ENCODE measurements around the gene ELMO1. TPM values are rescaled to one million over a fixed set of nuclear protein-coding genes. Genes with fewer than 3 reads are reported as not detected.
A peak's percentile ranks its signal among the peaks of the same experiment; 100 is the strongest.

The ELMO1 gene
- total RNA-seq, 1 donor from 2014 or later: 43.4 TPM

GRCh38 chr7:37408291-37409228 is 40.1 kb downstream of the ELMO1 start:
- DNase-seq (ENCODE audit: low spot score): no peak

- peak; percentile 26 for DNase-seq (ENCODE audit: low spot score)
Measured at GRCh38 chr7:37405603-37406122, 43.0 kb downstream of the ELMO1 start.

GRCh38 chr7:37405128-37405527 is 43.5 kb downstream of the ELMO1 start:
- no peak for DNase-seq (ENCODE audit: low spot score)

- no peak for DNase-seq (ENCODE audit: low spot score)
Measured at GRCh38 chr7:37399876-37400421, 48.7 kb downstream of the ELMO1 start.

GRCh38 chr7:37398403-37398802 is 50.3 kb downstream of the ELMO1 start:
- DNase-seq (ENCODE audit: low spot score): no peak

- DNase-seq (ENCODE audit: low spot score): no peak
Measured at GRCh38 chr7:37395618-37396259, 52.9 kb downstream of the ELMO1 start.

DNA sequence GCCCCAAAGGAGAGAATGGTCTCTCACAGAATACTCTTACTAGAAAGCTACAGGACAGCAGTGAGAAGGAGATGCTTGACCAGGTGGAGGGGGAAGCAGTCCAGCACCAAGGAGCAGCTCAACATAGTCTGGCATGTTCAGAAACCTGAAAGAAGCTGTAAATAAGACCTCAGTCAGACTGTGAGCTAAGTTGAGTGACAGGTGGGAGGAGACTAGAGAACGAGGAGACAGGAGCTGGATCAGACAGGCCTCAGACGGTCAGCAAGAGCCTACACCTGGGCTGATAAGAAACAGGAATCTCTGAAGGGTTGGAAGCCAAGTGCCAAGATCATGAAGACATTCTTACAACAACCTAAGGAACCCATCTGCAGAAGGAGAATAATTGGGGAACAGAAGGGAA is 54.5 kb downstream of the ELMO1 start:
- DNase-seq (ENCODE audit: low spot score): no peak

DNA sequence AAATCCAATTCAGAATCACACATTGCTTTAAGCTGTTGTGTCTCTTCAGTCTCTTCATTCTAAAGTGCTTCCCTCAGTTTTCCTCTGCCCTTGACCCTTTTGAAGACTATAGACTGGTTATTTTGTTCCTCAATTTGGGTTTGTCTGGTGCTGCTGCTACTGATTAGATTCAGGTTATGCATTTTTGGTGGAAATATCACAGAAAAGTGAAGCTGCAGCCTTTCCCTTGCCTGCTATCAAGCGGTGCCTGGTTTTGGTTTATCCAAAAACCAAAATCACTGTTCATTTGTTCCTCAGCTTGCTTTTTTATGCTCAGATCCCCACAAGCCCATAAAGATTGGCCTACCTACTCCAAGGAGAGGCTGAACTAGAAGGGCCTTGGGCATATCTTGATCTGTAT is 55.2 kb downstream of the ELMO1 start:
- no peak for DNase-seq (ENCODE audit: low spot score)

- DNase-seq (ENCODE audit: low spot score): no peak
Measured at GRCh38 chr7:37392673-37393017, 56.0 kb downstream of the ELMO1 start.

DNA sequence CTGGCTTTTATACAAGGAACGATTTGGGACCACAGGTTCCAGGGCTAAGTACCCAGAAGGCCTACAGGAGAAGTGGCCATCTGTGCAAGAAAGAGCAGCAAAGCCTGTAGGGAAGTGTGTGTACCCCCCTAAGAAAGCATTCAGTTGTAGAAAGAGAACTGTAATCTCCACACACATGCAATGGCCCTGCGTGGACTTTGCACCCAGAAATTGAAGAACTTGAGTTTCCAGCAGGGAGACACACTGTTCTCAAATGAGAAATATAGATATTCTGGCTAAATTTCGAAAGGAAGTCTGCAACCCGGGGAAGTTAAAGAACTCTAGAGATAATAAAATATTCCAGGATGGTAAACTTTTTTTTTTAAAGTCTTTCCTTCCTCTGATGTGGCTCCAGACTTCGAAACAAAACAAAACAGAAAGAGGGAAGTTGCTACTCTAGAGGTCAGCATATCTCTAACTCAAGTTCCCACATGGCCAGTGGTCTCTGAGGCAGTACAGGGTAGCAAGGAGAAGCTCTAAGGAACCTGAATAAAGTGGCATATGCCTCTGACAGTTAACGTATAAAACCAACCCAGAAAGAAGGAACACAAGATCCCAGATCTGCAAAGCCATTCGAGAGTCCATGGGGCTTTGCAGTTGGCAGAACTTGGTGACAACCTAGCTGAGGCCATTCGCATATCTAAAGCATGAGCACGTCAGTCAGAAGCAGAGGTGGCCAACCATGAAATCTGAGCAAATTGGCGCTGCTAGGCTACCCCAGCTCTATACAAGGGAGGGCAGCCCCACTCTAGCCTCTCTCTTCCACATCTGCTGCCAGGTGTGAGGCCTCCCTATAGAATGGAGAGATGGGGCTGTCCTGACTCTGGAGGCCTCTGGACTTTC is 56.6 kb downstream of the ELMO1 start:
- DNase-seq (ENCODE audit: low spot score): no peak

DNA sequence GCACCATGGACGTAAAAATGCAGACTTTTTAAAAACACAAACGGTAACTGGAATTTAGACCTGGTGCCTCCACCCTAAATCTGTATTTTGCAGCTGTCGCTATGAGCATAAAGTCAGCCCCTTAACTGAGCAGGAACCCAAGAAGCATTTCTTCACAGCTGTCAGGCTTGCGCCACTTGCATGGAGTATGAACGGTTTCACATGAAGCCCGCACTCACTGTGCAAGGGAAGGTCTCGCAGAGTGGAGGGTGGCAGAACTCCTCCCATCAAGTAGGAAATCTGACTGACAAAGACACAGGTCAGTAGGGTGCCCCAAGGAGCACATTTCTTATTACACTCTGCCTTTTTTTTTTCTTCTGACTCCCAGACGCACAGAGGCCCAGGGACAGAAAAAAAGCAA is 58.5 kb downstream of the ELMO1 start:
- no peak for DNase-seq (ENCODE audit: low spot score)

- DNase-seq (ENCODE audit: low spot score): no peak
Measured at GRCh38 chr7:37388811-37389210, 59.9 kb downstream of the ELMO1 start.

- no peak for DNase-seq (ENCODE audit: low spot score)
Measured at GRCh38 chr7:37385787-37386186, 62.9 kb downstream of the ELMO1 start.

DNA sequence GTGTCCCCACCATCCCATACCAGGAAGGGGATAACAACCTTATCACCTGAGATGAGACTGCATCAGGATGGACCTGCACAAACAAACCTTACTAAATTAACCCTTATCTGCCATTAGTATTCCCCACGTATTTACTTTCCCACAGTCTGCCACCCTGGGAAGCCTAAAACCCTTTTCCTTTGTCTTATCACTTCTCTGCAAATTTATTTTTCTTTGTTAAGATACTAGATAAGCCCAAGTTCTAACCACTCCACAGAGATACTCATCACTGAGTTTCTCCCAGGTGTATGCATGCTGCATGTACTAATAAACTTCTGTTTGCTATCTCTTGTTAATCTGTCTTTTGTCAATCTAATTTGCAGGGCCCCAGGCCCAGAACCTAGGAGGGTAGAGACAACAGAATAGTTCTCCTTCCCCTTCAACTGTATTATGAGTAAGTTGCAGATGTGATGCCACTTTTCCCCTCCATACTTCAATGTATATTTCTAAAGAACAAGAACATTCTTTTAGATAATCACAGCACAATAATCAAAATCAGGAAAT is 66.0 kb downstream of the ELMO1 start:
- DNase-seq (ENCODE audit: low spot score): no peak

DNA sequence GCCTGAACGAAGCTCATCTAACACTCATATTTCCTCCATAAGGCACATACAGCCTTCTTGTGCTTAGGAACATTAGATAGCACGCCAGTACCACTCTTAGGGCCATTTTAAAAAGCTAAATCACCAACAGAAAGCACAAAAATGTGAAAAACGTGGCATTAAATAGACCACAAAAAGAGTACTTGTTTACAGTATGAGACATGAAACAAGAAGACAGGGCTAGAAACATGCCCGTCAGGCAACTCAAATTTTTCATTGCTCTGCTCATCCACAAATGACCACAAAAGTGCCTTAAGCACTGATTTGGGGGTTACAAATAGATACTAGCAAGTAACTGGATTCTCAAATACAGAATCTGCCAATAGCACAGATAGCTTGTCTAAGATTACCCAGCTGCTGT is 67.8 kb downstream of the ELMO1 start:
- no peak for DNase-seq (ENCODE audit: low spot score)

- DNase-seq (ENCODE audit: low spot score): no peak
Measured at GRCh38 chr7:37379546-37380277, 69.0 kb downstream of the ELMO1 start.

- DNase-seq (ENCODE audit: low spot score): no peak
Measured at GRCh38 chr7:37377231-37377630, 71.4 kb downstream of the ELMO1 start.

- no peak for DNase-seq (ENCODE audit: low spot score)
Measured at GRCh38 chr7:37376386-37376785, 72.3 kb downstream of the ELMO1 start.

GRCh38 chr7:37372750-37373149 is 75.9 kb downstream of the ELMO1 start:
- no peak for DNase-seq (ENCODE audit: low spot score)

- DNase-seq (ENCODE audit: low spot score): no peak
Measured at GRCh38 chr7:37371755-37372154, 76.9 kb downstream of the ELMO1 start.

- DNase-seq (ENCODE audit: low spot score): peak; percentile 62
Measured at GRCh38 chr7:37369906-37370305, 78.8 kb downstream of the ELMO1 start.

All from mucosa of gallbladder (tissue), 1 donor.